Transverse colon (tissue), 4 donors: ENCODE measurements around the gene SLC5A7. TPM values are rescaled to one million over a fixed set of nuclear protein-coding genes. Genes with fewer than 3 reads are reported as not detected.

Experiments used
- DNase-seq: peaks from one replicate; pipeline ENCODE4 v3.0.0-alpha.2; 2019
- H3K27ac ChIP-seq, 4 donors: fragments of 200-600 bp; sonication (generic); 2 replicates each; pipeline ENCODE4 v1.5.1; 2016 to 2018; ENCODE audit warnings: inconsistent platforms in 4 of 4
- H3K27me3 ChIP-seq: fragments of 200-600 bp; sonication (generic); 2 replicates; pipeline ENCODE4 v1.5.1; 2017; ENCODE audit warnings: inconsistent platforms
- H3K36me3 ChIP-seq, 4 donors: fragments of 200-600 bp; sonication (generic); 2 replicates each; pipeline ENCODE4 v1.5.1; 2017 to 2019; ENCODE audit warnings: inconsistent platforms in 4 of 4
- H3K4me1 ChIP-seq, 4 donors: fragments of 200-600 bp; sonication (generic); 2 replicates each; pipeline ENCODE4 v1.5.1; 2017 to 2020; ENCODE audit warnings: inconsistent platforms in 4 of 4
- H3K4me3 ChIP-seq, 4 donors: fragments of 200-600 bp; sonication (generic); 1 replicate in 1 of 4; 2 replicates in 3 of 4; pipeline versions ENCODE4 v1.5.1 to v1.6.1; 2017 to 2019; ENCODE audit warnings: inconsistent platforms in 4 of 4
- H3K9me3 ChIP-seq, 2 donors: fragments of 200-600 bp; sonication (generic); 2 replicates each; pipeline ENCODE4 v1.5.1; 2017 to 2019; ENCODE audit warnings: inconsistent platforms in 2 of 2
- CTCF ChIP-seq, 5 experiments: fragments of 200-600 bp in 3 of 5; fragments of 450-650 bp in 2 of 5; sonication (generic) in 3 of 5; IDR thresholded peaks; 1 replicate in 2 of 5; 2 replicates in 3 of 5; pipeline ENCODE4 v1.5.1; 2016 to 2017; ENCODE audit warnings: antibody characterized with exemption in 5 of 5, inconsistent platforms in 3 of 5, mild to moderate bottlenecking in 2 of 5, moderate library complexity in 1 of 5
- EP300 ChIP-seq: sonication (generic); formaldehyde crosslinking; IDR thresholded peaks from one replicate; pipeline ENCODE4 v1.6.1; 2017; ENCODE audit warnings: antibody characterized with exemption, low read depth
- POLR2A ChIP-seq: fragments of 450-650 bp; IDR thresholded peaks from one replicate; pipeline ENCODE4 v1.6.1; 2016; ENCODE audit warnings: antibody characterized with exemption, mild to moderate bottlenecking, moderate library complexity
- POLR2AphosphoS5 ChIP-seq, 3 donors: sonication (generic); formaldehyde crosslinking; IDR thresholded peaks; one replicate each; pipeline ENCODE4 v1.6.1; 2016; ENCODE audit warnings: antibody characterized with exemption in 3 of 3
- WGBS, 2 donors: methylation state at CpG; one replicate each; pipeline ENCODE4 v1.1.5; 2018; ENCODE audit warnings: low coverage in 1 of 2; 5-methylcytosine and 5-hydroxymethylcytosine counted together
- in situ Hi-C, 4 donors: fragments of 200-750 bp; cut with MboI; loops; one replicate each; pipeline versions ENCODE4 v1.15.0 to v1.15.1; 2017; ENCODE audit warnings: low sequenced_read_pairs in 3 of 4, low pct_ligation_motif_present in 1 of 4, low pct_unique_long_range_greater_than_20kb in 1 of 4
- intact Hi-C: fragments of 100-400 bp; cut with DNase I; formaldehyde crosslinking; loops from one replicate; pipeline ENCODE4 v1.15.1; 2023; ENCODE audit warnings: low total_unique reads
- total RNA-seq, 4 donors: library from RNA; depleted of rRNA; stranded (reverse); fragments of >200 nt; gene quantifications; one replicate each; pipeline ENCODE4 v1.1.0, GENCODE V29; 2016

Gene SLC5A7
- total RNA-seq, 4 donors from 2014 or later, result 0.41 to 2.8 (median 0.48) TPM; not detected in 1

GRCh38 chr2:108031471-108031941, 45.2 kb downstream of the SLC5A7 start:
- intact Hi-C loops, result no loop called here
- H3K4me3 ChIP-seq, result no peak overlapping the region
- DNase-seq, result no peak
- H3K4me1 ChIP-seq, result no peaks in the 10 kb centered on the region
- in situ Hi-C loops, result no loop called here
- H3K9me3 ChIP-seq, result no peaks in the 10 kb centered on the region
- H3K36me3 ChIP-seq, result no peaks in the 10 kb centered on the region
- no peaks in the 10 kb centered on the region for H3K27me3 ChIP-seq
- TF ChIP-seq POLR2A (no peak), EP300 (no peak), POLR2AphosphoS5 (IDR thresholded peaks at IDR 0.05) (no peak)
- 94% methylated on average over 13 of the region's 23 CpGs; no CpG with 5 or more reads in 1 of the 2 donors for WGBS, 2 donors
- no peak overlapping the region for H3K27ac ChIP-seq

- no peak for DNase-seq
- H3K4me1 ChIP-seq, result no peaks in the 10 kb centered on the region
- H3K36me3 ChIP-seq, result no peaks in the 10 kb centered on the region
- no peak overlapping the region for H3K27ac ChIP-seq
- no peaks in the 10 kb centered on the region for H3K9me3 ChIP-seq
- in situ Hi-C loops (no loop called here), intact Hi-C loops (no loop called here)
- H3K4me3 ChIP-seq, result no peak overlapping the region
- TF ChIP-seq EP300, result no peak
- no peak for TF ChIP-seq POLR2A
- TF ChIP-seq CTCF (IDR thresholded peaks at IDR 0.05), result no peak
- no peak for TF ChIP-seq POLR2AphosphoS5 (IDR thresholded peaks at IDR 0.05)
- H3K27me3 ChIP-seq, result no peaks in the 10 kb centered on the region
These were observed 48.5 kb downstream of the SLC5A7 start for GRCh38 chr2:108034843-108035242.

GRCh38 chr2:108048752-108049151, 62.4 kb downstream of the SLC5A7 start:
- Histone ChIP-seq H3K4me1 (no peaks in the 10 kb centered on the region), H3K27ac (no peak overlapping the region), H3K36me3 (no peaks in the 10 kb centered on the region), H3K27me3 (no peaks in the 10 kb centered on the region), H3K4me3 (no peak overlapping the region), H3K9me3 (no peaks in the 10 kb centered on the region)
- WGBS, 2 donors, result 54 to 63% methylated on average over 5 of the region's 5 CpGs
- DNase-seq, result no peak
- intact Hi-C loops, result no loop called here
- TF ChIP-seq POLR2AphosphoS5 (IDR thresholded peaks at IDR 0.05) (no peak), POLR2A (no peak), CTCF (IDR thresholded peaks at IDR 0.05) (no peak)
- in situ Hi-C loops, result no loop called here

- no peaks in the 10 kb centered on the region for H3K9me3 ChIP-seq
- WGBS, 2 donors, result 49 to 63% methylated on average over 2 to 3 of the region's 3 CpGs
- no peak overlapping the region for H3K27ac ChIP-seq
- TF ChIP-seq EP300 (no peak), POLR2AphosphoS5 (IDR thresholded peaks at IDR 0.05) (no peak), CTCF (IDR thresholded peaks at IDR 0.05) (no peak), POLR2A (no peak)
- no peak for DNase-seq
- no peaks in the 10 kb centered on the region for H3K27me3 ChIP-seq
- in situ Hi-C loops, result no loop called here
- H3K36me3 ChIP-seq, result no peaks in the 10 kb centered on the region
- no peaks in the 10 kb centered on the region for H3K4me1 ChIP-seq
- intact Hi-C loops, result no loop called here
- no peak overlapping the region for H3K4me3 ChIP-seq
These were observed 72.3 kb downstream of the SLC5A7 start for GRCh38 chr2:108058576-108059137.

GRCh38 chr2:108061439-108062042, 75.2 kb downstream of the SLC5A7 start:
- TF ChIP-seq POLR2AphosphoS5 (IDR thresholded peaks at IDR 0.05), result no peak
- no peak for TF ChIP-seq CTCF (IDR thresholded peaks at IDR 0.05)
- no peak for TF ChIP-seq POLR2A
- no peak for TF ChIP-seq EP300
- 74 to 100% methylated on average over 1 to 4 of the region's 4 CpGs for WGBS, 2 donors
- no peak overlapping the region for H3K4me3 ChIP-seq
- H3K27ac ChIP-seq, result no peak overlapping the region
- no peaks in the 10 kb centered on the region for H3K27me3 ChIP-seq
- intact Hi-C loops, result no loop called here
- no peaks in the 10 kb centered on the region for H3K36me3 ChIP-seq
- no peaks in the 10 kb centered on the region for H3K9me3 ChIP-seq
- no peaks in the 10 kb centered on the region for H3K4me1 ChIP-seq
- in situ Hi-C loops, result no loop called here
- DNase-seq, result no peak
